Peyer's patch (tissue), 4 donors: ENCODE results near the gene ITIH4.

Experiments used
- POLR2A ChIP-seq, 2 donors: fragments of 450-650 bp; IDR thresholded peaks; one replicate each; pipeline ENCODE4 v1.5.1; 2017; ENCODE audit warnings: antibody characterized with exemption in 2 of 2, mild to moderate bottlenecking in 2 of 2, moderate library complexity in 2 of 2
- TF ChIP-seq, protein P1 (sequence below), 6 experiments: fragments of 450-650 bp in 4 of 6; fragments of 200-600 bp in 2 of 6; sonication (generic) in 1 of 6; IDR thresholded peaks; one replicate each; pipeline ENCODE4 v1.5.1; 2017 to 2019; ENCODE audit warnings: antibody characterized with exemption in 6 of 6, mild to moderate bottlenecking in 3 of 6, moderate library complexity in 1 of 6

DNA sequence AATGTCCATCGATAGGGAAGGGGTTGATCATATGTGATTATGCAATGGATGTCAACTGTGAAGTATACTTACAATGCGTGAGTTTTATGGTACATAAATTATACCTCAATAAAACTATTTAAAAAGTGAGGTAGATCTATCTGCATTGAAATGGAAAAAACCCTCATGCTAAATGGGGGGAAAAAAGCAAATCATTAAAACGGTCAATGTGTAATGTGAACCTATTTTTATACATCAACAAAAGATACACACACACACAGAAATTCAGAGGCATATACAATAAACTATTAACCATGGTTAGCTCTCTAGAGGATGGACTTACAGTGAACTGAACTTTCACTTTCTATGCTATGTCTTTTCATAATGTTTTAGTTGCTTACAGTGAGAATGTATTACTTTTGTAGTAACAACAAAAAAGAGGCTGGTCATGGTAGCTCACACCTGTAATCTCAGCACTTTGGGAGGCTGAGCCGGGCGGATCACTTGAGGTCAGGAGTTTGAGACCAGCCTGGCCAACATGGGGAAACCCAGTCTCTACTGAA, 43.8 kb upstream of the ITIH4 start:
- TF ChIP-seq, protein P1, sequence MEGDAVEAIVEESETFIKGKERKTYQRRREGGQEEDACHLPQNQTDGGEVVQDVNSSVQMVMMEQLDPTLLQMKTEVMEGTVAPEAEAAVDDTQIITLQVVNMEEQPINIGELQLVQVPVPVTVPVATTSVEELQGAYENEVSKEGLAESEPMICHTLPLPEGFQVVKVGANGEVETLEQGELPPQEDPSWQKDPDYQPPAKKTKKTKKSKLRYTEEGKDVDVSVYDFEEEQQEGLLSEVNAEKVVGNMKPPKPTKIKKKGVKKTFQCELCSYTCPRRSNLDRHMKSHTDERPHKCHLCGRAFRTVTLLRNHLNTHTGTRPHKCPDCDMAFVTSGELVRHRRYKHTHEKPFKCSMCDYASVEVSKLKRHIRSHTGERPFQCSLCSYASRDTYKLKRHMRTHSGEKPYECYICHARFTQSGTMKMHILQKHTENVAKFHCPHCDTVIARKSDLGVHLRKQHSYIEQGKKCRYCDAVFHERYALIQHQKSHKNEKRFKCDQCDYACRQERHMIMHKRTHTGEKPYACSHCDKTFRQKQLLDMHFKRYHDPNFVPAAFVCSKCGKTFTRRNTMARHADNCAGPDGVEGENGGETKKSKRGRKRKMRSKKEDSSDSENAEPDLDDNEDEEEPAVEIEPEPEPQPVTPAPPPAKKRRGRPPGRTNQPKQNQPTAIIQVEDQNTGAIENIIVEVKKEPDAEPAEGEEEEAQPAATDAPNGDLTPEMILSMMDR (IDR thresholded peaks at IDR 0.05), result no peak
- no peak for TF ChIP-seq POLR2A (IDR thresholded peaks at IDR 0.05)
